Thymus (tissue), 11 donors: ENCODE data around the gene PDGFRB. TPM values are rescaled to one million over a fixed set of nuclear protein-coding genes. Genes with fewer than 3 reads are reported as not detected.

Experiments used
- DNase-seq, 9 donors: peaks; one replicate each; pipeline ENCODE4 v3.0.0-alpha.2; 2013; ENCODE audit warnings: low spot score in 9 of 9, low read depth in 6 of 9, missing footprints in 1 of 9
- H3K27ac ChIP-seq, 2 donors: one replicate each; pipeline ENCODE4 v1.5.1; 2013; ENCODE audit warnings: control low read depth in 1 of 2, low read depth in 1 of 2, low read length in 1 of 2, mild to moderate bottlenecking in 1 of 2, moderate library complexity in 1 of 2
- H3K27me3 ChIP-seq, 2 donors: one replicate each; pipeline ENCODE4 v1.5.1; 2013; ENCODE audit warnings: low read length in 1 of 2; ENCODE audit not compliant: control insufficient read depth in 2 of 2, insufficient read depth in 1 of 2
- H3K36me3 ChIP-seq, 2 donors: one replicate each; pipeline ENCODE4 v1.5.1; 2013; ENCODE audit warnings: low read length in 1 of 2, mild to moderate bottlenecking in 1 of 2, moderate library complexity in 1 of 2; ENCODE audit not compliant: control insufficient read depth in 2 of 2, insufficient read depth in 2 of 2
- H3K4me1 ChIP-seq, 2 donors: one replicate each; pipeline ENCODE4 v1.5.1; 2013; ENCODE audit warnings: low read length in 2 of 2; ENCODE audit not compliant: control insufficient read depth in 2 of 2, insufficient read depth in 2 of 2
- H3K4me3 ChIP-seq, 2 donors: one replicate each; pipeline ENCODE4 v1.5.1; 2013; ENCODE audit warnings: low read length in 2 of 2, control low read depth in 1 of 2, mild to moderate bottlenecking in 1 of 2
- H3K9me3 ChIP-seq, 2 donors: one replicate each; pipeline ENCODE4 v1.5.1; 2013; ENCODE audit warnings: low read length in 1 of 2, mild to moderate bottlenecking in 1 of 2; ENCODE audit not compliant: control insufficient read depth in 2 of 2, insufficient read depth in 1 of 2
- WGBS: extraction: QIAGEN DNeasy Blood & Tissue Kit; methylation state at CpG from one replicate; pipeline ENCODE4 v1.1.7; 2013; 5-methylcytosine and 5-hydroxymethylcytosine counted together
- polyA plus RNA-seq: library from polyadenylated mRNA; stranded (reverse); fragments of 200-250 nt; gene quantifications from one replicate; pipeline ENCODE4 v1.2.3, GENCODE V29; 2013
- total RNA-seq: library from RNA; stranded (reverse); fragments of 120-200 nt; gene quantifications from one replicate; pipeline ENCODE4 v1.2.4, GENCODE V29; 2013
- donor health status: healthy.

Gene PDGFRB
- total and polyA plus RNA-seq, 2 donors, result 6.0 to 8.6 TPM

DNA sequence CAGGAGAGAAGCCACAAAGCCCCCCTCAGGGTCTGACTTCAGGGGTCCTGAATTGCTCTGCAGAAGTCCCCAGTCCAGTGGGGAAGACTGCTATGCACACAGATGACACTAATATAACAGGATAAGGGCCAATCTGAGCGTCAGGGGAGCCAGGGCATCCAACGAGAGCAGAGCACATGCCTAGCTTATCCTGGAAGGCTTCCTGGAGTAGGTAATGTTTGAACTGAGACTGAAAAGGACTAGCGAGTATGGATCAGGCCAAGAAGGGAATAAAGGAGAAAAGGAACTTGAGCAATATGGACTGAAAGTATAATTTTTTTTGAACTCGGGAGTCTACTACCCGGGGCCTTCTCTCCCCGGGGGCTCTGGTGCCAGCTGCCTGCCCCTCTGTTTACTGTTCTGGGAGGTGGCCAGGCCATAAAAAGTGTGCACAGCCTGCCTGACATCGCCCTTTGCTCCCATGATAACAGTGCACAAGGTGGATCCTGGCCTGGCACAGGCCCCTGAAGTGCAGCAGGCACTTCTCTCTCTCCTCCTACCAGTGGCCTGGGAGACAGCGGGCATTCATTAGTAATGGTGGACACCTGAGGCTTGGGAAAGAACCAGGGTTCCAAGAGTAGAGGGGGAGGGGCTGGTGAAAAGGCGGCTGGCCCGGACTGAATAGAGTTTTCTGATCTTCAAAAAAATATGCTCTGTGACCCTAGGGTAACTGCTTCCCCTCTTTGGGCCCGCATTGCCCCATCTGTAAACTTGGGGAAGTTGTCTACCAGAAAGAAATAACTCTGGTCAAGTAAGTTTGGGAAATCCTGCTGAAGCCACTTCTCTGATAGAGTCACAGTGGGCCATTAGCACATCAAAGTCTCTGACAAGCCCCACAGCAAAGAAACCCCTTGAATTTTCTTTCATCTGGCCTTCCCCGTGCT, 29.6 kb upstream of the PDGFRB start:
- Histone ChIP-seq H3K27me3 (peaks cover 16 to 30% of the 10 kb centered on the region in 2 donors), H3K36me3 (no peaks in the 10 kb centered on the region), H3K4me3 (no peak overlapping the region), H3K4me1 (no peaks in the 10 kb centered on the region), H3K27ac (no peak overlapping the region), H3K9me3 (no peaks in the 10 kb centered on the region)
- DNase-seq, result no peak
- WGBS, result 92% methylated on average over 12 of the region's 12 CpGs

DNA sequence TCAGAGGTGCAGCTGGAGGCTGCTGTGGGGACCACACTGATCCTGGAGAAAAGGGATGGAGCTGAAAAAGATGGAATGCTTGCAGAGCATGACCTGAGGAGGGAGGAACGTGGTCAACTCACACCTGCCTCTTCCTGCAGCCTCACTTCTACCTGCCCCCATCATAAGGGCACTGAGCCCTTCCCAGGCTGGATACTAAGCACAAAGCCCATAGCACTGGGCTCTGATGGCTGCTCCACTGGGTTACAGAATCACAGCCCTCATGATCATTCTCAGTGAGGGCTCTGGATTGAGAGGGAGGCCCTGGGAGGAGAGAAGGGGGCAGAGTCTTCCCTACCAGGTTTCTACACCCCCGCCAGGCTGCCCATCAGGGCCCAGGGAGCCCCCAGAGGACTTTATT, 28.4 kb upstream of the PDGFRB start:
- WGBS, result 82% methylated on average over 2 of the region's 2 CpGs
- no peak for DNase-seq
- Histone ChIP-seq H3K4me3 (no peak overlapping the region), H3K27me3 (peaks cover 4 to 18% of the 10 kb centered on the region in 2 donors), H3K4me1 (no peaks in the 10 kb centered on the region), H3K9me3 (no peaks in the 10 kb centered on the region), H3K27ac (no peak overlapping the region), H3K36me3 (no peaks in the 10 kb centered on the region)

DNA sequence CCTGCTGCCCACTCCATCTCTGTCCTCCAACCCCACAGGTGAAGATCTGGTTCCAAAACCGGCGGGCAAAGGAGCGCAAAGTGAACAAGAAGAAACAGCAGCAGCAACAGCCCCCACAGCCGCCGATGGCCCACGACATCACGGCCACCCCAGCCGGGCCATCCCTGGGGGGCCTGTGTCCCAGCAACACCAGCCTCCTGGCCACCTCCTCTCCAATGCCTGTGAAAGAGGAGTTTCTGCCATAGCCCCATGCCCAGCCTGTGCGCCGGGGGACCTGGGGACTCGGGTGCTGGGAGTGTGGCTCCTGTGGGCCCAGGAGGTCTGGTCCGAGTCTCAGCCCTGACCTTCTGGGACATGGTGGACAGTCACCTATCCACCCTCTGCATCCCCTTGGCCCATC, 27.8 kb upstream of the PDGFRB start:
- WGBS, result 96% methylated on average over 12 of the region's 12 CpGs
- Histone ChIP-seq H3K27ac (no peak overlapping the region), H3K36me3 (no peaks in the 10 kb centered on the region), H3K4me3 (no peak overlapping the region), H3K4me1 (no peaks in the 10 kb centered on the region), H3K27me3 (peaks cover 0 to 12% of the 10 kb centered on the region in 2 donors), H3K9me3 (no peaks in the 10 kb centered on the region)
- no peak for DNase-seq

DNA sequence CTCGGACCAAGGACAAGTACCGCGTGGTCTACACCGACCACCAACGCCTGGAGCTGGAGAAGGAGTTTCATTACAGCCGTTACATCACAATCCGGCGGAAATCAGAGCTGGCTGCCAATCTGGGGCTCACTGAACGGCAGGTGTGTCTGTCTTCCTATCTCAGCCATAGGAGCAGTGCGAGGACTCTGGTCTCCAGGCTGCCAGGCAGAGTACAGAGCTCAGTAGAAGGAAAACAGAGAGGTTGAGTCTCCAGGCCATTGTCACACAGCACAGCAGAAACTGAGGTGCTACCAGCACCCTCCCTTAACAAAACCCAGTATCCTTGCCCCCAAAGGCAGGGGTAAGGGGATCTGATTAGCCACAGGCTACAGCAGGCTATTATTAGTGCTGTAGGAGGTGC, 27.1 kb upstream of the PDGFRB start:
- H3K4me3 ChIP-seq, result no peak overlapping the region
- H3K9me3 ChIP-seq, result no peaks in the 10 kb centered on the region
- DNase-seq, result no peak
- H3K36me3 ChIP-seq, result no peaks in the 10 kb centered on the region
- H3K27me3 ChIP-seq, result peaks cover 0 to 6% of the 10 kb centered on the region in 2 donors
- no peaks in the 10 kb centered on the region for H3K4me1 ChIP-seq
- H3K27ac ChIP-seq, result no peak overlapping the region
- 93% methylated on average over 10 of the region's 10 CpGs for WGBS

DNA sequence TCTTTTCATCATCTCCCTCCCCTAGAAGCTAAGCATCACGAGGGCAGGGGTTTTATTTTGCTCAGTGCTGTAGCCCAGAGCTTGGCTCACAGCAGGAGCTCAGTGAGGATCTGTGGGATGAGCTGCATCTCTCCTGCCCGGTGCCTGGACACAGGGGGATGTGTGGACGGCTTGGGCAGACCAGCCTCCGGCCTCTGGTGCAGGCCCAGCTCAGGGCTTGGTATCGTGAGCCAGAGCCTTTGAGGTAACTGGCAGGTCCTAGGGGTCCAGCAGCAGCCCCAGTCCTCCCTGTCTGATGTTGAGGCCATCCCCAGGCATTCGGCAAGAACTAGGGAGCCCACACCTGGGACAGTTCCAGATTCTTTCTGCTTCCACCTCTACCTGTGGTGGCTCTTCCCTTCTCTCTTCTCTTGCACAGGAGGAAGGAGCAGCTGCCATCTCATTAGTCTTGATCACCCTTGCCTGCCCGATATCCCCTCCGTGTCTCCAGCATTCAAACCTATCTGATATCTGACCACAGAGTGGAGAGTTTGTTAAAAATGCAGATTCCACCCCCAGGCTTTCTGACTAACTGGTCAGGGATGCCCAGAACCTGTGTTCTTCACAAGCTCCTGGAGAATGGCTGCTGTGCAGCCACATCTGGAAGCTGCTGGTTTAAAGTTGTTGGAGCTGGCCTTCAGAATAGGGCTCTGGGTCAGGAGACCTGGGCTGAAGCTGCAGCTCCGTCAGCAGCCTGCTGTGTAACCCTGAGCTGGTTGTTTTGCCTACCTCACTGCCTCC, 26.3 kb upstream of the PDGFRB start:
- no peak overlapping the region for H3K4me3 ChIP-seq
- no peaks in the 10 kb centered on the region for H3K36me3 ChIP-seq
- H3K4me1 ChIP-seq, result no peaks in the 10 kb centered on the region
- peaks cover 0 to 2% of the 10 kb centered on the region in 2 donors for H3K27me3 ChIP-seq
- WGBS, result 93% methylated on average over 9 of the region's 9 CpGs
- no peak for DNase-seq
- no peak overlapping the region for H3K27ac ChIP-seq
- no peaks in the 10 kb centered on the region for H3K9me3 ChIP-seq

DNA sequence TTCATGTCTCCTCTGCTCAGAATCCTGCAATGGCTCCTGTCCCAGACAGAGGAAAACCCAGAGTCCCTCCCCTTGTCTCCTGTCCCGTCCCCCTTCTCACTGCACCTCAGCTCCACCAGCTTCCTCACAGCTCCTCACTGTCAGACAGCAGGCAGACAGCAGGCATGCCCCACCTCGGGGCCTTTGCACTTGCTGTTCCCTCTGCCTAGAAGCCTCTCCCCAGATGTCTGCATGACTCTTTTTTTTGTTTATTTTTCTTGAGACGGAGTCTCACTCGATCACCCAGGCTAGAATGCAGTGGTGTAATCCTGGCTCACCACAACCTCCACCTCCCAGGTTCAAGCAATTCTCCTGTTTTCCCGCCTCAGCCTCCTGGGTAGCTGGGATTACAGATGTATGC, 25.4 kb upstream of the PDGFRB start:
- H3K4me1 ChIP-seq, result no peaks in the 10 kb centered on the region
- H3K27ac ChIP-seq, result no peak overlapping the region
- H3K27me3 ChIP-seq, result no peaks in the 10 kb centered on the region
- 92% methylated on average over 5 of the region's 5 CpGs for WGBS
- DNase-seq, result no peak
- no peak overlapping the region for H3K4me3 ChIP-seq
- no peaks in the 10 kb centered on the region for H3K9me3 ChIP-seq
- no peaks in the 10 kb centered on the region for H3K36me3 ChIP-seq

DNA sequence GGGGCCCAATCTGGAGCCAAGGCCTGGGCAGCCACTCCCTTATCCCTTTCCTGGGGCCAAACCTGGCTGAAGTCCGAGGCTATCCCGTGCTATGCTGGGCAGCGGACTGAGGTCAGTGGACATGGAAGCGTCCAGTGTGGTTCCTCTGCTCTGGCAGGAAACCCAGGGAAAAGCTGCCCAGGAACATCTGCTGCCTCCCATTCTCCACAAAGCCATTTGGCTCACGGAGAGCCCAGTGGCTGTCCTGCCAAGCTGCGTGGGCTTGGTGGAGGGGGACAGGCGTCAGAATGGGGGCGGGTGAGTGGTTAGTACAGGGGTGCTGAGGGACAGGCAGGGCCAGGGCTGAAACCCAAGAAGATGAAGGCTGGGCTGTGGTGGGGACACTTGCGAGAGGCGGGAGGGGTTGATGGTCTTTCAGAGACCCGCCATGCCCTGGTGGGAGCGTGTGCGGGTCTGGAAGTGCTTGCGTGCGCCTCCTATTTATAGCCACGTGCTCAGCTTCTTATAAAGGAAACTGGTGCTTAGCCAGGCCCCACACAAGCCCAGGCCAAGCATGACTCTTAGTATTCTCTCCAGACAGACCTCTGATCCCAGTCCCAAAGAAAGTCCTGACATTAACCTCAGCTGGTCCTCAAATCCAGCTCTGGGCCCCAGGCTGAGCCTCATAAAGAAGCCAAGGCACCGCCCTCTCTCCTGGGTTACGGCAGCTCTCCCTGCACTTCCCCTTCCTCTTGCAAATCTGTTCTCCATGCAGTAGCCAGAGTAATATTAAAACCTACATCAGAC, 24.8 kb upstream of the PDGFRB start:
- Histone ChIP-seq H3K27me3 (no peaks in the 10 kb centered on the region), H3K27ac (no peak overlapping the region), H3K9me3 (no peaks in the 10 kb centered on the region), H3K4me3 (no peak overlapping the region), H3K36me3 (no peaks in the 10 kb centered on the region), H3K4me1 (no peaks in the 10 kb centered on the region)
- WGBS, result 89% methylated on average over 18 of the region's 18 CpGs
- DNase-seq, result no peak

DNA sequence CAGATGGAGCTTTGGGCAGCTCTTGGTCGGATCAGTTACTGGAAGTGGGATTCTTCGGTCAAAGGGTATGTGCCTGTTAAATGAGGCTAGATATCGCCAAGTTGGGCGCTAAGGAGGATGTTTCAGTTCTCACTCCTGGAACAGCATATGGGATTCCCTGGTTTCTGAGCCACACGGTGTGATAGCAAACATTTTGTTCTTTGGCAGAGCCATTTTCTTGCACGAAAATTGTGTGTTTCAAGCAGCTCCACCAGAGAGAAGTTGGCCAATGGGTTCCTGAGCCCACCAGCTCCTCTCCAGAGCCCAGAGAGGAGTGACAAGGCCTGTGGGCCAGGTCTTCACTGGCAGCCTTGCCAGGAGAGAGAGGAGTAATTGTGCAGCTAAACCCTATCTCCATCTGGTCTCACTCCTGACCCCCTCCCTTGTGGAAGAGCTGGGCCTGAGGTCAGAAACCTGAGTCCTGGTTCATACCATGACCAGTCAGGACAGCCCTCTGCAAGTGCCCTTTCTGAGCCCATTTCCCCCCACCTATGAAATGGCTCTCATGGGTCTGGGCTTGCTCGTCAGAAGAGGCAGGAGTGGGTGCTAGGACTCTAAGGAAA, 23.5 kb upstream of the PDGFRB start:
- Histone ChIP-seq H3K4me3 (no peak overlapping the region), H3K4me1 (no peaks in the 10 kb centered on the region), H3K27ac (no peak overlapping the region), H3K36me3 (no peaks in the 10 kb centered on the region), H3K9me3 (no peaks in the 10 kb centered on the region), H3K27me3 (peaks cover 0 to under 1% of the 10 kb centered on the region in 2 donors)
- no peak for DNase-seq
- 95% methylated on average over 7 of the region's 7 CpGs for WGBS
